AG08395 (cell line): ENCODE results near the gene AGAP5.
A peak's percentile ranks its signal among the peaks of the same experiment; 100 is the strongest.

Experiments used
- DNase-seq: peaks from one replicate; pipeline ENCODE4 v3.0.0; 2012; ENCODE audit warnings: mixed read lengths, low spot score

The AGAP5 gene

GRCh38 chr10:73653701-73654100, 44.2 kb downstream of the AGAP5 start:
- no peak for DNase-seq

- no peak for DNase-seq
Observed at GRCh38 chr10:73653195-73653594, 44.7 kb downstream of the AGAP5 start.

GRCh38 chr10:73650537-73651331, 47.2 kb downstream of the AGAP5 start:
- peak; percentile 46 for DNase-seq

GRCh38 chr10:73649876-73650536, 47.9 kb downstream of the AGAP5 start:
- peak; percentile 49 for DNase-seq

GRCh38 chr10:73648975-73649829, 48.7 kb downstream of the AGAP5 start:
- no peak for DNase-seq

- no peak for DNase-seq
Observed at GRCh38 chr10:73647875-73648651, 49.8 kb downstream of the AGAP5 start.

GRCh38 chr10:73647211-73647874, 50.6 kb downstream of the AGAP5 start:
- peak; percentile 58 for DNase-seq

GRCh38 chr10:73646598-73647041, 51.3 kb downstream of the AGAP5 start:
- no peak for DNase-seq

- DNase-seq, result no peak
Observed at GRCh38 chr10:73645251-73645650, 52.7 kb downstream of the AGAP5 start.

- DNase-seq, result no peak
Observed at GRCh38 chr10:73644767-73645166, 53.1 kb downstream of the AGAP5 start.

GRCh38 chr10:73644015-73644743, 53.7 kb downstream of the AGAP5 start:
- DNase-seq, result peak; percentile 78

- no peak for DNase-seq
Observed at GRCh38 chr10:73643362-73643761, 54.5 kb downstream of the AGAP5 start.

- peak; percentile 51 for DNase-seq
Observed at GRCh38 chr10:73641328-73642060, 56.4 kb downstream of the AGAP5 start, which contains the start of gene MYOZ1. MYOZ1 (minus strand) TSS chr10:73641474; CDS start chr10:73640017, 1,457 bp downstream.

- no peak for DNase-seq
Observed at GRCh38 chr10:73639286-73639685, 58.6 kb downstream of the AGAP5 start.

- DNase-seq, result no peak
Observed at GRCh38 chr10:73635781-73636180, 62.1 kb downstream of the AGAP5 start.

GRCh38 chr10:73634421-73634820, 63.5 kb downstream of the AGAP5 start:
- DNase-seq, result no peak

GRCh38 chr10:73629165-73629564, 68.7 kb downstream of the AGAP5 start:
- DNase-seq, result no peak

- DNase-seq, result no peak
Observed at GRCh38 chr10:73628405-73628804, 69.5 kb downstream of the AGAP5 start.

GRCh38 chr10:73627300-73627699, 70.6 kb downstream of the AGAP5 start:
- DNase-seq, result no peak
